Stomach (tissue), 9 donors: ENCODE data around the gene TMEM98. TPM values are rescaled to one million over a fixed set of nuclear protein-coding genes. Genes with fewer than 3 reads are reported as not detected.
"Not testable (repeated sequence)": the region's sequence is repeated elsewhere in the genome, so short reads cannot be mapped to it uniquely, and the experiment has no call there.

Experiments
- DNase-seq, 2 donors: peaks; one replicate each; pipeline versions ENCODE4 v3.0.0 to v3.0.0-alpha.2; 2013 to 2019
- H3K27ac ChIP-seq, 5 donors: fragments of 200-600 bp in 4 of 5; sonication (generic) in 4 of 5; one replicate each; pipeline ENCODE4 v1.5.1; 2013 to 2019; ENCODE audit warnings: mild to moderate bottlenecking in 1 of 5, moderate library complexity in 1 of 5
- H3K27me3 ChIP-seq, 3 donors: fragments of 200-600 bp; sonication (generic); one replicate each; pipeline ENCODE4 v1.5.1; 2017 to 2019; ENCODE audit warnings: mixed run types in 1 of 3
- H3K36me3 ChIP-seq, 4 donors: fragments of 200-600 bp; sonication (generic); 1 replicate in 3 of 4; 2 replicates in 1 of 4; pipeline ENCODE4 v1.5.1; 2016 to 2019
- H3K4me1 ChIP-seq, 4 donors: fragments of 200-600 bp; sonication (generic); one replicate each; pipeline ENCODE4 v1.5.1; 2016 to 2019
- H3K4me3 ChIP-seq, 4 donors: fragments of 200-600 bp; sonication (generic) in 3 of 4; one replicate each; pipeline ENCODE4 v1.5.1; 2016 to 2019; ENCODE audit warnings: mild to moderate bottlenecking in 1 of 4
- H3K9me3 ChIP-seq, 4 donors: fragments of 200-600 bp; sonication (generic); one replicate each; pipeline ENCODE4 v1.5.1; 2016 to 2019
- CTCF ChIP-seq, 7 experiments: fragments of 450-650 bp in 4 of 7; fragments of 200-600 bp in 3 of 7; sonication (generic) in 3 of 7; IDR thresholded peaks; one replicate each; pipeline ENCODE4 v1.5.1; 2016 to 2019; ENCODE audit warnings: antibody characterized with exemption in 7 of 7, control low read depth in 2 of 7, mild to moderate bottlenecking in 1 of 7
- EP300 ChIP-seq: sonication (generic); formaldehyde crosslinking; IDR thresholded peaks from one replicate; pipeline ENCODE4 v1.6.1; 2017; ENCODE audit warnings: antibody characterized with exemption
- POLR2A ChIP-seq, 4 donors: fragments of 450-650 bp; IDR thresholded peaks; one replicate each; pipeline ENCODE4 v1.6.1; 2016; ENCODE audit warnings: antibody characterized with exemption in 4 of 4, control low read depth in 2 of 4, mild to moderate bottlenecking in 1 of 4, moderate library complexity in 1 of 4
- POLR2AphosphoS5 ChIP-seq, 3 donors: sonication (generic); formaldehyde crosslinking; IDR thresholded peaks; one replicate each; pipeline ENCODE4 v1.6.1; 2016; ENCODE audit warnings: antibody characterized with exemption in 3 of 3
- WGBS, 5 donors: extraction: QIAGEN DNeasy Blood & Tissue Kit in 3 of 5; methylation state at CpG; one replicate each; pipeline versions ENCODE4 v1.1.5 to v1.1.7; 2013 to 2018; 5-methylcytosine and 5-hydroxymethylcytosine counted together
- intact Hi-C: fragments of 100-400 bp; cut with DNase I; formaldehyde crosslinking; loops from one replicate; pipeline ENCODE4 v1.15.1; 2023; ENCODE audit warnings: low total_unique reads
- polyA plus RNA-seq, 3 donors: library from polyadenylated mRNA; stranded (reverse); fragments of 200-250 nt; gene quantifications; one replicate each; pipeline ENCODE4 v1.2.3, GENCODE V29; 2013
- total RNA-seq, 5 donors: library from RNA; depleted of rRNA; stranded (reverse); fragments of >200 nt; gene quantifications; one replicate each; pipeline versions ENCODE4 v1.1.0 to v1.2.3, GENCODE V29; 2014 to 2016
- donor health status: healthy with polysubstance abuse.
- donor health status: Bipolar disorder and iron deficiency.
- donor health status: healthy.

The TMEM98 gene
- total and polyA plus RNA-seq, 8 donors: 43.7 to 161 (median 75.2) TPM

GRCh38 chr17:32915245-32915644 is 12.7 kb upstream of the TMEM98 start:
- peaks cover 16 to 45% (median 31%) of the 10 kb centered on the region in 4 donors for H3K4me1 ChIP-seq
- H3K4me3 ChIP-seq: no peak overlapping the region
- H3K27ac ChIP-seq: peak overlapping the region in 1 of 5 donors; percentile 68
- DNase-seq: peak in 1 of 2 donors; percentile 49
- TF ChIP-seq POLR2AphosphoS5 (IDR thresholded peaks at IDR 0.05): no peak
- 19 to 48% (median 31%) methylated on average over 2 of the region's 2 CpGs for WGBS, 5 donors
- intact Hi-C loops: no loop called here
- H3K36me3 ChIP-seq: no peaks in the 10 kb centered on the region
- no peaks in the 10 kb centered on the region for H3K27me3 ChIP-seq
- no peaks in the 10 kb centered on the region for H3K9me3 ChIP-seq

DNA sequence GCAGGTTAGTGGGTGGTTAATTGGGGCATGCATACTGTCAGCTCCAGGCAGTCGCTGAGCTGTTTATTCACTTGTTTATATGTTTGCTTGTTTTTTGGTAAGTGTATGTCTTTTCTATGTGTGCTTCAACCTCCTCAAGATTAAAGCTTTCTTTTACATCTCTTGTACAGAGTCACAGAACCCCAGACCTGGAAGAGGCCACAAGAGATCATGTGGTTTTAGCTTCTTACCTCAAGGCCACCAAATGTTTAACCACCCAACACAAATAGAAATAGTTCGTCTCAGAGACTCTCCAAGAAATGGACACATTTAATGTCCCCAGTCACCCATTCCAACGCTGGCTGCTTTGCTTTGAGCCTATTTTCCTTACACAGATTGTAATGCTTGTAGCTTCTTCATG is 11.8 kb upstream of the TMEM98 start:
- H3K4me1 ChIP-seq: peaks cover 12 to 41% (median 25%) of the 10 kb centered on the region in 4 donors
- no peaks in the 10 kb centered on the region for H3K27me3 ChIP-seq
- WGBS, 5 donors: 54 to 72% (median 63%) methylated on average over 3 of the region's 3 CpGs
- no peaks in the 10 kb centered on the region for H3K36me3 ChIP-seq
- H3K4me3 ChIP-seq: no peak overlapping the region
- TF ChIP-seq POLR2AphosphoS5 (IDR thresholded peaks at IDR 0.05) (no peak), EP300 (no peak), CTCF (IDR thresholded peaks at IDR 0.05) (no peak), POLR2A (IDR thresholded peaks at IDR 0.05) (no peak)
- intact Hi-C loops: no loop called here
- no peak for DNase-seq
- H3K9me3 ChIP-seq: no peaks in the 10 kb centered on the region
- H3K27ac ChIP-seq: peak overlapping the region in 1 of 5 donors; percentile 56

- intact Hi-C loops: no loop called here
- Histone ChIP-seq H3K9me3 (no peaks in the 10 kb centered on the region), H3K27me3 (no peaks in the 10 kb centered on the region), H3K27ac (peak overlapping the region in 2 of 5 donors; percentile 56 to 59), H3K4me3 (peak overlapping the region in 1 of 4 donors; percentile 16), H3K36me3 (no peaks in the 10 kb centered on the region), H3K4me1 (peaks cover 3 to 33% (median 15%) of the 10 kb centered on the region in 4 donors)
- TF ChIP-seq POLR2AphosphoS5 (IDR thresholded peaks at IDR 0.05) (no peak), CTCF (IDR thresholded peaks at IDR 0.05) (no peak), POLR2A (IDR thresholded peaks at IDR 0.05) (no peak), EP300 (no peak)
- DNase-seq: no peak
These were observed 10.9 kb upstream of the TMEM98 start for GRCh38 chr17:32917081-32917480.

DNA sequence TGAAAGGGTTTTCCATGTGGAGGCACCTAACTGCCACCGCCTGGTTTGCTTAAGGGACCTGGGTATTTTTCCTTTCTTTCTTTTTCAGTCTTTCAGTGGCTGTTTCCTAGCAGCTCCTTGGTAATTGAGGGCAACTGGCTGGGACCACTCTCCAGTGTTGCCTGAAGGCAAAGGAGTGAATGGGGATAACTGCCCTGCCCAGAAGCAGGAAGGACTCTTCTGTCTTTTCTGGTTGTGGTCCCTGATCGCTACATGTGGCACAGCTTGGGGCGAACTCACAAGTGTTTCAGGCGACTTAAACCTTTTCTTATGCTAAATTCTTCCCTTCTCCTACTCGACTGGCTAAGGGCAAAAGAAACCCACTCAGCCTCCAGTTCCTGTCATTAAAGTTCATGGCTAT is 10.1 kb upstream of the TMEM98 start:
- H3K36me3 ChIP-seq: no peaks in the 10 kb centered on the region
- DNase-seq: no peak
- no peaks in the 10 kb centered on the region for H3K9me3 ChIP-seq
- TF ChIP-seq POLR2AphosphoS5 (IDR thresholded peaks at IDR 0.05) (no peak), EP300 (no peak), POLR2A (IDR thresholded peaks at IDR 0.05) (no peak), CTCF (IDR thresholded peaks at IDR 0.05) (no peak)
- 80 to 91% (median 89%) methylated on average over 5 of the region's 5 CpGs for WGBS, 5 donors
- peak overlapping the region in 2 of 5 donors; percentile 56 to 59 for H3K27ac ChIP-seq
- H3K27me3 ChIP-seq: no peaks in the 10 kb centered on the region
- H3K4me3 ChIP-seq: peak overlapping the region in 1 of 4 donors; percentile 16
- H3K4me1 ChIP-seq: peaks cover 0 to 25% (median 9%) of the 10 kb centered on the region in 4 donors
- intact Hi-C loops: no loop called here

DNA sequence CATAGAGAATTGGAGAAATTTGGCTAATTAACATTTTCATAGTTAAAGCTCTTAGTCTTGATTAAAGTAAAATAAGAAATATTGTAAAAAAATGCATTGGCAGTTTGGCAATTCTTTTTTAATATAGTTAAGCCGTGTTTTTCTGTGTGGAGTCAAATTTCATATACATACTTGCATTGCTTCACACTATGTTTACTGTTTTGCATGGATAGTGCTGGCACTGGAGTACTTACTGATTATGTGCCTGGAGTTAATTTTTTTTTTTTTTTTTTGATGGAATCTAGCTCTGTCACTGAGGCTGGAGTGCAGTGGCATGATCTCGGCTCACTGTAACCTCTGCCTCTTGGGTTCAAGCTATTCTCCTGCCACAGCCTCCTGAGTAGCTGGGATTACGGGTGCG is 8.1 kb upstream of the TMEM98 start:
- DNase-seq, intact Hi-C loops, H3K4me3 ChIP-seq, H3K9me3 ChIP-seq, H3K27ac ChIP-seq, H3K36me3 ChIP-seq, H3K27me3 ChIP-seq: not testable (repeated sequence)
- peaks cover 0 to 19% (median 8%) of the 10 kb centered on the region in 4 donors for H3K4me1 ChIP-seq
- WGBS, 5 donors: 68 to 81% (median 76%) methylated on average over 4 of the region's 4 CpGs
